H1 (cell line): ENCODE measurements around the gene SLC6A3.

Source experiments
- ATF3 ChIP-seq: IDR thresholded peaks from 2 replicates; pipeline ENCODE4 v1.6.1; 2011; ENCODE audit warnings: low read depth, mild to moderate bottlenecking, low read length; ENCODE audit not compliant: insufficient read depth
- BACH1 ChIP-seq: IDR thresholded peaks from 2 replicates; pipeline ENCODE4 v1.6.1; 2012; ENCODE audit warnings: low read length, improper control_type of control experiment
- BRCA1 ChIP-seq: IDR thresholded peaks from 2 replicates; pipeline ENCODE4 v1.6.1; 2012; ENCODE audit warnings: low read depth, low read length, improper control_type of control experiment
- CEBPB ChIP-seq: IDR thresholded peaks from 2 replicates; pipeline ENCODE4 v1.6.1; 2012; ENCODE audit warnings: low read depth, low read length
- CTCF ChIP-seq, 3 experiments: IDR thresholded peaks; 1 replicate in 2 of 3; 2 replicates in 1 of 3; pipeline versions ENCODE4 v1.5.1 to v1.6.1; 2011; ENCODE audit warnings: low read length in 3 of 3, mild to moderate bottlenecking in 3 of 3, inconsistent platforms in 2 of 3, low read depth in 1 of 3, moderate library complexity in 1 of 3; ENCODE audit not compliant: insufficient read depth in 1 of 3; ENCODE audit errors: control extremely low read depth in 1 of 3
- EP300 ChIP-seq, 2 experiments: IDR thresholded peaks; 1 replicate in 1 of 2; 2 replicates in 1 of 2; pipeline ENCODE4 v1.6.1; 2011 to 2012; ENCODE audit warnings: low read depth in 2 of 2, low read length in 2 of 2, mild to moderate bottlenecking in 2 of 2, borderline replicate concordance in 1 of 2, inconsistent platforms in 1 of 2, moderate library complexity in 1 of 2
- HDAC6 ChIP-seq: IDR thresholded peaks from one replicate; pipeline ENCODE4 v1.7.1; 2012; ENCODE audit warnings: low read depth, mild to moderate bottlenecking, inconsistent platforms, low read length, moderate library complexity
- POLR2A ChIP-seq, 2 experiments: IDR thresholded peaks; 1 replicate in 1 of 2; 2 replicates in 1 of 2; pipeline ENCODE4 v1.6.1; 2011; ENCODE audit warnings: low read depth in 2 of 2, low read length in 2 of 2, mild to moderate bottlenecking in 2 of 2; ENCODE audit errors: control extremely low read depth in 1 of 2
- POLR2AphosphoS5 ChIP-seq: IDR thresholded peaks from 2 replicates; pipeline ENCODE4 v1.6.1; 2011; ENCODE audit warnings: low read depth, low read length
- USF2 ChIP-seq: IDR thresholded peaks from 2 replicates; pipeline ENCODE4 v1.6.1; 2011; ENCODE audit warnings: low read length, improper control_type of control experiment
- YY1 ChIP-seq: IDR thresholded peaks from 2 replicates; pipeline ENCODE4 v1.6.1; 2011; ENCODE audit warnings: low read depth, mild to moderate bottlenecking, low read length

- no peak for TF ChIP-seq BRCA1
- TF ChIP-seq POLR2AphosphoS5: no peak
- TF ChIP-seq CTCF (IDR thresholded peaks at IDR 0.05; ENCODE audit: control extremely low read depth in 1 of 3, insufficient read depth in 1 of 3, low read depth in 1 of 3, low read length in 3 of 3): no peak
- no peak for TF ChIP-seq EP300 (IDR thresholded peaks at IDR 0.05; ENCODE audit: borderline replicate concordance in 1 of 2, low read depth in 2 of 2, low read length in 2 of 2)
- no peak for TF ChIP-seq ATF3
- TF ChIP-seq HDAC6: no peak
- TF ChIP-seq USF2: no peak
- no peak for TF ChIP-seq POLR2A (IDR thresholded peaks at IDR 0.05; ENCODE audit: control extremely low read depth in 1 of 2, low read depth in 2 of 2, low read length in 2 of 2)
- TF ChIP-seq BACH1: no peak
- TF ChIP-seq YY1: no peak
- no peak for TF ChIP-seq CEBPB
Observed at GRCh38 chr5:1471997-1472963, 27.0 kb upstream of the SLC6A3 start.
